PC-3 (cell line): ENCODE data around the gene TMEM79. TPM values are rescaled to one million over a fixed set of nuclear protein-coding genes. Genes with fewer than 3 reads are reported as not detected.

Source experiments
- ATAC-seq: fragments of 200-7000 bp; cut with Tn5 transposase; 2 replicates; pipeline ENCODE4 v1.9.1; 2020; ENCODE audit warnings: mild to moderate bottlenecking, moderate library complexity
- BruUV-seq: library from RNA; stranded (reverse); fragments of 400-500 nt; replicated peaks from 2 replicates; lab custom pipeline; 2021; lab: Mats Ljungman, UMichigan
- CTCF ChIA-PET: fragments of 300-600 bp; sonication (Branson Sonifier 250); formaldehyde crosslinking; loops from one replicate; lab custom pipeline; 2022; ENCODE audit warnings: antibody characterized with exemption; lab: Charles Lee
- POLR2A ChIA-PET: fragments of 300-600 bp; sonication (Branson Sonifier 250); formaldehyde crosslinking; loops from one replicate; lab custom pipeline; 2022; ENCODE audit warnings: antibody characterized with exemption; ENCODE audit not compliant: unreplicated experiment; lab: Charles Lee
- DNase-seq: peaks from one replicate; pipeline ENCODE4 v3.0.0-alpha.2; 2015
- H2AFZ ChIP-seq: fragments of 300-600 bp; sonication (generic); 2 replicates; pipeline ENCODE4 v1.6.0; 2016; ENCODE audit warnings: antibody characterized with exemption, low read length
- H3F3A ChIP-seq: fragments of 300-600 bp; sonication (generic); one replicate; pipeline ENCODE4 v1.6.0; 2017; ENCODE audit warnings: antibody characterized with exemption, low read length, control low read depth, mild to moderate bottlenecking; ENCODE audit not compliant: unreplicated experiment
- H3K27ac ChIP-seq: fragments of 300-600 bp; sonication (generic); 2 replicates; pipeline ENCODE4 v1.5.1; 2016; ENCODE audit warnings: mild to moderate bottlenecking, low read length
- H3K27me3 ChIP-seq: fragments of 300-600 bp; sonication (generic); 2 replicates; pipeline ENCODE4 v1.6.1; 2016; ENCODE audit warnings: low read length, mixed read lengths
- H3K36me3 ChIP-seq: fragments of 300-600 bp; sonication (generic); 2 replicates; pipeline ENCODE4 v1.6.1; 2016; ENCODE audit warnings: low read depth, mixed run types, low read length, mixed read lengths
- H3K4me1 ChIP-seq: fragments of 300-600 bp; sonication (generic); 2 replicates; pipeline ENCODE4 v1.5.1; 2016; ENCODE audit warnings: low read length; ENCODE audit not compliant: insufficient read depth
- H3K4me2 ChIP-seq: fragments of 300-600 bp; sonication (generic); 2 replicates; pipeline ENCODE4 v1.6.0; 2016; ENCODE audit warnings: low read length
- H3K4me3 ChIP-seq: fragments of 300-600 bp; sonication (generic); 2 replicates; pipeline ENCODE4 v1.5.1; 2016; ENCODE audit warnings: mild to moderate bottlenecking, low read length, mixed read lengths
- H3K79me2 ChIP-seq: fragments of 300-600 bp; sonication (generic); 2 replicates; pipeline ENCODE4 v1.6.1; 2017; ENCODE audit warnings: low read length, mixed read lengths
- H3K9ac ChIP-seq: fragments of 300-600 bp; sonication (generic); 2 replicates; pipeline ENCODE4 v1.6.0; 2016; ENCODE audit warnings: mild to moderate bottlenecking, low read length
- H3K9me2 ChIP-seq: fragments of 300-600 bp; sonication (generic); replicated peaks from 2 replicates; pipeline ENCODE4 v1.6.1; 2016; ENCODE audit warnings: mixed run types, low read length, mixed read lengths
- H3K9me3 ChIP-seq: fragments of 300-600 bp; sonication (generic); 2 replicates; pipeline ENCODE4 v1.6.1; 2016; ENCODE audit warnings: low read length, mixed read lengths
- H4K20me1 ChIP-seq: fragments of 300-600 bp; sonication (generic); 2 replicates; pipeline ENCODE4 v1.6.1; 2016; ENCODE audit warnings: low read length, mixed read lengths
- EZH2 ChIP-seq: fragments of 300-600 bp; sonication (generic); IDR thresholded peaks from one replicate; pipeline ENCODE4 v1.6.1; 2017; ENCODE audit warnings: antibody characterized with exemption, mild to moderate bottlenecking, low read length; ENCODE audit not compliant: unreplicated experiment
- EZH2phosphoT487 ChIP-seq: fragments of 300-600 bp; sonication (generic); IDR thresholded peaks from 2 replicates; pipeline ENCODE4 v1.6.1; 2018; ENCODE audit warnings: mild to moderate bottlenecking, antibody characterized with exemption, low read length, borderline replicate concordance
- intact Hi-C: fragments of 100-400 bp; cut with micrococcal nuclease; formaldehyde crosslinking; loops from 2 replicates; pipeline ENCODE4 v1.9.0; 2023
- total RNA-seq: library from RNA; depleted of rRNA; stranded (reverse); fragments of >200 nt; gene quantifications from 2 replicates; pipeline ENCODE4 v1.2.3, GENCODE V29; 2014
- TF ChIP-seq, protein P1 (sequence below): fragments of 300-600 bp; sonication (generic); conservative IDR thresholded peaks from 2 replicates; pipeline ENCODE4 v1.5.1; 2017; ENCODE audit warnings: antibody characterized with exemption, low read depth, mild to moderate bottlenecking, low read length

Gene TMEM79
- total RNA-seq, 1 experiment from 2014 or later: 8.1 TPM

DNA sequence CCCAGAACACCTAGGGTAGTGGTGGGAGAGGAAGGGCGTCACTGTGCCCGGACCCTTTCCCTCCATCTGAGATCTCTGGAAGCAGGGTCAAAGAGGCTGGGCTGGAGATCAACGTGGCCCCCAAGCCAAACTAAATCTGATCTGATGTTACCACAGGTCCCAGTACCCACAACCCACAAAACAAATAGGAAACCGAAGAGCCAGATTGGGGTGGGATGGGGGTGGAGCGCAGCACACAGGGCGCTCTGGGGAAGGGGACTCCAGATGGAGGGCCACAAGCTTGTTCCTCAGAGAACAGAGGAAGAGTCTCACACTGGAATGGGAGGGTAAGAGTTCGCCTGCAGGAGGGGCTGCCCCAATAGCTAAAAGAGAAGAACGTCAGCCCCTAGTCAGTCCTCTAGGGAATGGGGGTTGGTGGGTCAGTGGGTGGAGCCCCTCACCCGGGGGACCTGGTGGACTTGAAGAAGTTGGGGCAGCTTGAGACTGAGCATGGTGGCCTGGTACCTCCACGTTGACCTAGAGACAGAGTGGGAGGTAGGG, 37.8 kb upstream of the TMEM79 start:
- ATAC-seq: no peak
- H3K36me3 ChIP-seq: peaks cover 23% of the 10 kb centered on the region
- H3K4me2 ChIP-seq: no peak overlapping the region
- no peaks in the 10 kb centered on the region for H3K79me2 ChIP-seq
- no TSS peak for BruUV-seq
- DNase-seq: no peak
- no peaks in the 10 kb centered on the region for H3K9me2 ChIP-seq
- TF ChIP-seq EZH2: no peak
- TF ChIP-seq, protein P1, sequence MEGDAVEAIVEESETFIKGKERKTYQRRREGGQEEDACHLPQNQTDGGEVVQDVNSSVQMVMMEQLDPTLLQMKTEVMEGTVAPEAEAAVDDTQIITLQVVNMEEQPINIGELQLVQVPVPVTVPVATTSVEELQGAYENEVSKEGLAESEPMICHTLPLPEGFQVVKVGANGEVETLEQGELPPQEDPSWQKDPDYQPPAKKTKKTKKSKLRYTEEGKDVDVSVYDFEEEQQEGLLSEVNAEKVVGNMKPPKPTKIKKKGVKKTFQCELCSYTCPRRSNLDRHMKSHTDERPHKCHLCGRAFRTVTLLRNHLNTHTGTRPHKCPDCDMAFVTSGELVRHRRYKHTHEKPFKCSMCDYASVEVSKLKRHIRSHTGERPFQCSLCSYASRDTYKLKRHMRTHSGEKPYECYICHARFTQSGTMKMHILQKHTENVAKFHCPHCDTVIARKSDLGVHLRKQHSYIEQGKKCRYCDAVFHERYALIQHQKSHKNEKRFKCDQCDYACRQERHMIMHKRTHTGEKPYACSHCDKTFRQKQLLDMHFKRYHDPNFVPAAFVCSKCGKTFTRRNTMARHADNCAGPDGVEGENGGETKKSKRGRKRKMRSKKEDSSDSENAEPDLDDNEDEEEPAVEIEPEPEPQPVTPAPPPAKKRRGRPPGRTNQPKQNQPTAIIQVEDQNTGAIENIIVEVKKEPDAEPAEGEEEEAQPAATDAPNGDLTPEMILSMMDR: no peak
- TF ChIP-seq EZH2phosphoT487: no peak
- no peak overlapping the region for H2AFZ ChIP-seq
- intact Hi-C loops: no loop called here
- H3F3A ChIP-seq: no peaks in the 10 kb centered on the region
- no peaks in the 10 kb centered on the region for H3K9me3 ChIP-seq
- no peaks in the 10 kb centered on the region for H3K27me3 ChIP-seq
- H3K4me1 ChIP-seq: peaks cover 9% of the 10 kb centered on the region
- POLR2A ChIA-PET: interaction anchor here (0.6 kb wide), 2 partner anchors 71 to 243 kb away, joined by 3 read pairs; no protein-coding TSS in a partner anchor
- H4K20me1 ChIP-seq: no peaks in the 10 kb centered on the region
- H3K27ac ChIP-seq: no peak overlapping the region
- H3K9ac ChIP-seq: no peak overlapping the region
- no peak overlapping the region for H3K4me3 ChIP-seq
- CTCF ChIA-PET: no interaction called here

DNA sequence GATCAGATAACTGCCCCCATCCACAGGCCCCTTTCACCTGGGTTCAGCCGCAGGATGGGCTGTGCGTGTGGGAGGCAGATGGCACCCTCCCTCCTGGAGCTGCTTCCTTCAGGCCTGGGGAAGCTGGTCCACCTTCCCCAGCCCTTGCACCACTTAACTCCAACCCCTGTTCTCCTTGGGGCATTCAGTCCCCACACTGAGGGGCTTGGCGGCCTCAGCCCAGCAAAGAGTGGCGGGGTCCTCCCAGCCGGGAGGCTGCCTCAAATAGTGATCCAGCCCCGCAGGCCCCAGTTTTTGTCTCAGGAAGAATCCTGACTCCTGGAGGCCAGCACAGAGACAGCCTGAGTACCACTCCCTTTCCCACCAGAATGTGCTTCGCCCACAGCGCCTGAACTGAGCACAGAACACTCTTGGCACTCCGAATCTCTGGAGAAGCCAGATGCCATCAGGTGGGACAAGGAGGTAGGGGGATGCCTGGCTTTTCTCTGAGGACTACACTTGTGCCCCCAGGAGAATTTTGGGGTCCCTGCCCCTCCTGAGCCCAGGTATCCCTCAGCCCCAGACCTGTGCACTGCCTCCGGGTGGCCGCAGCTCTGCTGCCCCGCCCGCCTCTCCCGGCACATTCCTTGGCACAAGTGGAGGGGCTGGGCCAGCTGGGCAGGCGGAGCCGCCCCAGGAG, 37.2 kb upstream of the TMEM79 start:
- Histone ChIP-seq H4K20me1 (no peaks in the 10 kb centered on the region), H3K4me1 (peaks cover 3% of the 10 kb centered on the region), H3K27ac (no peak overlapping the region), H3K27me3 (no peaks in the 10 kb centered on the region), H3K9me3 (no peaks in the 10 kb centered on the region), H3K79me2 (no peaks in the 10 kb centered on the region), H3F3A (no peaks in the 10 kb centered on the region), H2AFZ (no peak overlapping the region), H3K36me3 (peaks cover 29% of the 10 kb centered on the region), H3K4me2 (no peak overlapping the region), H3K9ac (no peak overlapping the region), H3K4me3 (no peak overlapping the region), H3K9me2 (no peaks in the 10 kb centered on the region)
- peak; percentile 31 for ATAC-seq
- no peak for DNase-seq
- CTCF ChIA-PET: no interaction called here
- intact Hi-C loops: no loop called here
- POLR2A ChIA-PET: no interaction called here
- BruUV-seq: TSS peak; percentile 2
- TF ChIP-seq EZH2phosphoT487: no peak
- TF ChIP-seq EZH2: no peak
- TF ChIP-seq, protein P1: no peak
